ENCODE measurements around the gene FMOD. TPM values are rescaled to one million over a fixed set of nuclear protein-coding genes. Genes with fewer than 3 reads are reported as not detected.

Gene FMOD
- polyA plus RNA-seq, 1 experiment = 18.0 TPM

GRCh38 chr1:203336097-203336496, 14.8 kb downstream of the FMOD start:
- ChIA-PET POLR2A (no interaction called here), CTCF (interaction anchor here (1.2 to 18.1 kb wide), 11 partner anchors 8 to 152 kb away, joined by 3 to 484 read pairs (median 6); no protein-coding TSS in a partner anchor)
- no peak for TF ChIP-seq CTCF (IDR thresholded peaks at IDR 0.05; ENCODE audit: insufficient read depth, low read depth, low read length)
- peaks cover 12% of the 10 kb centered on the region for H3K27me3 ChIP-seq (ENCODE audit: control insufficient read depth, insufficient read depth, low read length)
- H3K36me3 ChIP-seq (ENCODE audit: control insufficient read depth, insufficient read depth, low read length) = no peaks in the 10 kb centered on the region
- no peak for DNase-seq (ENCODE audit: low read depth)
- no peak overlapping the region for H3K4me3 ChIP-seq (ENCODE audit: low read depth, low read length)

DNA sequence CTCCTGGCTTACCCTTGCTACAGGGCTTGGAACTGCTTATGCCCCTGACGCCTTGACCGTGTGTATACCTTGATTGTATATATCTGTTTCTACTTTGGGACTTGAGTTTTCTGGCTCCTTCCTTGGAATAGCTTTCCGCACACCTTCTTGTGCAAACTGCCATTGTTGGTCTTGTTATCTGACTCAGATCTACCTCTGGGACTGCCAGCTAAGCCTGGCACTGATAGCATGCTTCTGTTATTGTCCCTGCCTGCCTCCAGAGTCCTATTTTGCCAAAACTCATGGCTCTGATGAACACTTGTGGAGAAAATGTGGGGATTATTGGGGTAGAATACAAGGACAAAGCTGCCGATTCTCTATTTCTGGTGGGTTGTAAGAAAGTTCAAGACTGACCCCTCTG, 15.4 kb downstream of the FMOD start:
- ChIA-PET CTCF (interaction anchor here (1.2 to 18.1 kb wide), 10 partner anchors 8 to 153 kb away, joined by 3 to 484 read pairs (median 7); no protein-coding TSS in a partner anchor), POLR2A (no interaction called here)
- H3K36me3 ChIP-seq (ENCODE audit: control insufficient read depth, insufficient read depth, low read length) = no peaks in the 10 kb centered on the region
- TF ChIP-seq CTCF (IDR thresholded peaks at IDR 0.05; ENCODE audit: insufficient read depth, low read depth, low read length) = no peak
- no peak for DNase-seq (ENCODE audit: low read depth)
- peaks cover 7% of the 10 kb centered on the region; the same call in 1 of the 2 replicates for H3K27me3 ChIP-seq (ENCODE audit: control insufficient read depth, insufficient read depth, low read length)
- no peak overlapping the region for H3K4me3 ChIP-seq (ENCODE audit: low read depth, low read length)

GRCh38 chr1:203331224-203331623, 19.7 kb downstream of the FMOD start:
- Histone ChIP-seq H3K36me3 (ENCODE audit: control insufficient read depth, insufficient read depth, low read length) (no peaks in the 10 kb centered on the region), H3K27me3 (ENCODE audit: control insufficient read depth, insufficient read depth, low read length) (peaks cover 17% of the 10 kb centered on the region), H3K4me3 (ENCODE audit: low read depth, low read length) (no peak overlapping the region)
- TF ChIP-seq CTCF (IDR thresholded peaks at IDR 0.05; ENCODE audit: insufficient read depth, low read depth, low read length) = no peak
- ChIA-PET CTCF (interaction anchor here (2.0 to 18.1 kb wide), 3 partner anchors 11 to 60 kb away, joined by 4 to 484 read pairs (median 9); no protein-coding TSS in a partner anchor), POLR2A (no interaction called here)
- DNase-seq (ENCODE audit: low read depth) = no peak

DNA sequence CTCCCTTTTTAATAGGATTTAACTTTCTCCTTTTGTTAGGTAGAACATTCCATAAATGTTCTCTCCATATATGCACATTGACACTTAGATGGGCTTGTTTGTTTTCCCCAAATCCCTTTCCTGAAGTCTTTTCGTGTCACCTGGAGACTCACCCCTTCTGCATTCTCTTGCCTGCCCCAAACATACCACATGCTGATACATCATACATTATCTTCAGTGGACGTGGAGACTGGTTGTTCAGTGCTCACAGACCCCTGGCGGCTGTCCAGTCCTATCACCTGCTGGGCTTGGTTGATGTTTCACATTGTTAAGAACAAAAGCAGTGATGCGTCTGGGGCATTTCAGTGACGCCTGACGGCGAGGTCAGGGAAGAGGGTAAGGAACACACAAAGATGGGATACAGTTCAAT, 22.2 kb downstream of the FMOD start:
- no peak for TF ChIP-seq CTCF (IDR thresholded peaks at IDR 0.05; ENCODE audit: insufficient read depth, low read depth, low read length)
- no peaks in the 10 kb centered on the region for H3K36me3 ChIP-seq (ENCODE audit: control insufficient read depth, insufficient read depth, low read length)
- CTCF ChIA-PET = interaction anchor here (1.5 to 9.3 kb wide), 5 partner anchors 14 to 60 kb away, joined by 8 to 75 read pairs (median 16); no protein-coding TSS in a partner anchor
- no peak for DNase-seq (ENCODE audit: low read depth)
- H3K27me3 ChIP-seq (ENCODE audit: control insufficient read depth, insufficient read depth, low read length) = peaks cover 26% of the 10 kb centered on the region
- POLR2A ChIA-PET = no interaction called here
- no peak overlapping the region for H3K4me3 ChIP-seq (ENCODE audit: low read depth, low read length)

- ChIA-PET POLR2A (no interaction called here), CTCF (interaction anchor here (0.7 to 9.3 kb wide), 13 partner anchors 9 to 160 kb away, joined by 3 to 75 read pairs (median 4); no protein-coding TSS in a partner anchor)
- peaks cover 30% of the 10 kb centered on the region for H3K27me3 ChIP-seq (ENCODE audit: control insufficient read depth, insufficient read depth, low read length)
- peak overlapping the region; percentile 49 for H3K4me3 ChIP-seq (ENCODE audit: low read depth, low read length)
- no peaks in the 10 kb centered on the region for H3K36me3 ChIP-seq (ENCODE audit: control insufficient read depth, insufficient read depth, low read length)
- peak; percentile 58 for TF ChIP-seq CTCF (IDR thresholded peaks at IDR 0.05; ENCODE audit: insufficient read depth, low read depth, low read length)
- no peak for DNase-seq (ENCODE audit: low read depth)
Observed at GRCh38 chr1:203327684-203328457, 23.1 kb downstream of the FMOD start.

Measured in BJ (cell line).